SKM-1 treated with dmso at 0.1 percent for 144 hours (cell line): ENCODE measurements around the gene LYPD5.

Source experiments
- DNase-seq: peaks from one replicate; lab custom pipeline; 2025; ENCODE audit not compliant: unreplicated experiment; lab: John Stamatoyannopoulos, UW

LYPD5 gene

GRCh38 chr19:43754503-43755255 lies 47.6 kb downstream of the LYPD5 start, which contains the start of gene SMG9:
TSS of gene SMG9 (minus strand) at chr19:43754962. CDS start at chr19:43750741, 4,221 bp downstream.
- DNase-seq = peak; percentile 84

- DNase-seq = no peak
These were observed 48.1 kb downstream of the LYPD5 start for GRCh38 chr19:43754253-43754502.

GRCh38 chr19:43752287-43752875 lies 49.9 kb downstream of the LYPD5 start:
- no peak for DNase-seq

- DNase-seq = no peak
These were observed 50.6 kb downstream of the LYPD5 start for GRCh38 chr19:43751466-43752220.

- DNase-seq = no peak
These were observed 52.3 kb downstream of the LYPD5 start for GRCh38 chr19:43749898-43750297.

GRCh38 chr19:43749152-43749551 lies 53.1 kb downstream of the LYPD5 start:
- no peak for DNase-seq

- DNase-seq = no peak
These were observed 53.6 kb downstream of the LYPD5 start for GRCh38 chr19:43748685-43749084.

- DNase-seq = no peak
These were observed 54.0 kb downstream of the LYPD5 start for GRCh38 chr19:43748205-43748594.

- no peak for DNase-seq
These were observed 54.6 kb downstream of the LYPD5 start for GRCh38 chr19:43747557-43748204.
